GM23338 (cell line): Measurements from ENCODE around the gene MRGPRF. TPM values are rescaled to one million over a fixed set of nuclear protein-coding genes. Genes with fewer than 3 reads are reported as not detected.

ENCODE experiments used
- ATAC-seq: fragments of 200-7000 bp; cut with Tn5 transposase; 3 replicates; pipeline ENCODE4 v1.9.1; 2020
- DNase-seq: peaks from one replicate; pipeline ENCODE4 v3.0.0-alpha.2; 2015; ENCODE audit warnings: low spot score
- H2AFZ ChIP-seq: fragments of 200-600 bp; sonication (generic); 2 replicates; pipeline ENCODE4 v1.8.0; 2016; ENCODE audit warnings: antibody characterized with exemption, mild to moderate bottlenecking, moderate library complexity
- H3F3A ChIP-seq: fragments of 200-600 bp; sonication (generic); replicated peaks from 2 replicates; pipeline ENCODE4 v1.8.0; 2017; ENCODE audit warnings: antibody characterized with exemption, mixed run types, low read depth
- H3K27ac ChIP-seq: fragments of 200-600 bp; sonication (generic); 2 replicates; pipeline ENCODE4 v1.6.1; 2016; ENCODE audit warnings: low read depth
- H3K27me3 ChIP-seq: fragments of 200-600 bp; sonication (generic); 2 replicates; pipeline ENCODE4 v1.8.0; 2016; ENCODE audit warnings: mild to moderate bottlenecking, mixed run types, moderate library complexity; ENCODE audit not compliant: insufficient read depth
- H3K36me3 ChIP-seq: fragments of 200-600 bp; sonication (generic); 2 replicates; pipeline ENCODE4 v1.8.0; 2016; ENCODE audit warnings: mild to moderate bottlenecking; ENCODE audit not compliant: insufficient read depth
- H3K4me1 ChIP-seq: fragments of 200-600 bp; sonication (generic); 2 replicates; pipeline ENCODE4 v1.8.0; 2016; ENCODE audit warnings: mild to moderate bottlenecking, moderate library complexity; ENCODE audit not compliant: insufficient read depth
- H3K4me2 ChIP-seq: fragments of 200-600 bp; sonication (generic); 2 replicates; pipeline ENCODE4 v1.7.1; 2017; ENCODE audit warnings: mixed run types
- H3K4me3 ChIP-seq: fragments of 200-600 bp; sonication (generic); 2 replicates; pipeline ENCODE4 v1.6.1; 2016; ENCODE audit warnings: mixed run types
- H3K79me2 ChIP-seq: fragments of 200-600 bp; sonication (generic); replicated peaks from 2 replicates; pipeline ENCODE4 v1.8.0; 2017; ENCODE audit warnings: mild to moderate bottlenecking; ENCODE audit not compliant: insufficient read depth
- H3K9me2 ChIP-seq: fragments of 200-600 bp; sonication (generic); 2 replicates; pipeline ENCODE4 v1.8.0; 2017; ENCODE audit not compliant: insufficient read depth
- H4K20me1 ChIP-seq: fragments of 200-600 bp; sonication (generic); replicated peaks from 2 replicates; pipeline ENCODE4 v1.8.0; 2017; ENCODE audit warnings: mild to moderate bottlenecking; ENCODE audit not compliant: insufficient read depth
- H3K27ac Mint-ChIP-seq: 2 replicates; pipeline ENCODE4 v1.8.0; 2020; ENCODE audit warnings: inconsistent platforms, mild to moderate bottlenecking, moderate library complexity, mixed read lengths
- H3K27me3 Mint-ChIP-seq: 3 replicates; pipeline ENCODE4 v1.8.0; 2022; ENCODE audit warnings: low read depth, mild to moderate bottlenecking, moderate library complexity, mixed read lengths, inconsistent platforms; ENCODE audit not compliant: insufficient read depth, poor library complexity
- H3K36me3 Mint-ChIP-seq: 3 replicates; pipeline ENCODE4 v1.8.0; 2021; ENCODE audit warnings: low read depth, mild to moderate bottlenecking, inconsistent platforms, moderate library complexity, mixed read lengths
- H3K4me1 Mint-ChIP-seq: 3 replicates; pipeline ENCODE4 v1.8.0; 2020; ENCODE audit warnings: mild to moderate bottlenecking, inconsistent platforms, mixed read lengths
- H3K4me3 Mint-ChIP-seq: 3 replicates; pipeline ENCODE4 v1.8.0; 2021; ENCODE audit warnings: moderate library complexity, mild to moderate bottlenecking, inconsistent platforms, mixed read lengths
- H3K9me3 Mint-ChIP-seq: 3 replicates; pipeline ENCODE4 v1.8.0; 2020; ENCODE audit warnings: moderate library complexity, mild to moderate bottlenecking, inconsistent platforms, mixed read lengths
- CREB1 ChIP-seq: fragments of 250-450 bp; sonication (Bioruptor Pico); IDR thresholded peaks from 2 replicates; pipeline ENCODE4 v1.5.0; 2020; ENCODE audit warnings: low read depth, mild to moderate bottlenecking, moderate library complexity
- EZH2phosphoT487 ChIP-seq: fragments of 200-600 bp; sonication (generic); IDR thresholded peaks from one replicate; pipeline ENCODE4 v1.8.1; 2018; ENCODE audit warnings: antibody characterized with exemption; ENCODE audit not compliant: unreplicated experiment
- JUNB ChIP-seq: IDR thresholded peaks from one replicate; pipeline ENCODE4 v1.6.1; 2016; ENCODE audit warnings: antibody characterized with exemption; ENCODE audit not compliant: unreplicated experiment
- NANOG ChIP-seq: IDR thresholded peaks from 2 replicates; pipeline ENCODE4 v1.6.1; 2016; ENCODE audit warnings: antibody characterized with exemption, borderline replicate concordance
- POLR2AphosphoS5 ChIP-seq: IDR thresholded peaks from 2 replicates; pipeline ENCODE4 v1.6.1; 2016; ENCODE audit warnings: antibody characterized with exemption, low read depth
- ZNF114 ChIP-seq: fragments of 250-450 bp; sonication (Bioruptor Pico); IDR thresholded peaks from 2 replicates; pipeline ENCODE4 v1.5.0; 2020; ENCODE audit warnings: mild to moderate bottlenecking, moderate library complexity
- ZNF331 ChIP-seq: fragments of 250-450 bp; sonication (Bioruptor Pico); IDR thresholded peaks from 2 replicates; pipeline ENCODE4 v1.5.0; 2020; ENCODE audit warnings: low read depth, mild to moderate bottlenecking, moderate library complexity
- polyA plus RNA-seq: library from polyadenylated mRNA; unstranded; fragments of >200 nt; fragmentation: Nextera tagmentation; extraction: Ambion mirVana; gene quantifications from 2 replicates; pipeline ENCODE4 v1.2.1, GENCODE V29; 2016
- total RNA-seq: library from RNA; depleted of rRNA; stranded (reverse); fragments of >200 nt; shearing (Covaris generic); gene quantifications from 2 replicates; pipeline ENCODE4 v1.2.3, GENCODE V29; 2014
- TF ChIP-seq, protein P1 (sequence below): IDR thresholded peaks from 2 replicates; pipeline ENCODE4 v1.6.1; 2016; ENCODE audit warnings: antibody characterized with exemption
- TF ChIP-seq, protein P2 (sequence below): fragments of 250-450 bp; sonication (Bioruptor Pico); IDR thresholded peaks from 2 replicates; pipeline ENCODE4 v1.5.0; 2020; ENCODE audit warnings: mild to moderate bottlenecking, moderate library complexity
- TF ChIP-seq, protein P3 (sequence below): IDR thresholded peaks from one replicate; pipeline ENCODE4 v1.6.1; 2018; ENCODE audit warnings: antibody characterized with exemption; ENCODE audit not compliant: unreplicated experiment
- TF ChIP-seq, protein P4 (sequence below), 2 experiments: fragments of 200-600 bp in 1 of 2; sonication (generic) in 1 of 2; conservative IDR thresholded peaks; 2 replicates each; pipeline versions ENCODE4 v1.5.1 to v1.6.1; 2016 to 2017; ENCODE audit warnings: antibody characterized with exemption in 2 of 2, low read depth in 2 of 2, mild to moderate bottlenecking in 2 of 2, moderate library complexity in 1 of 2

Gene MRGPRF
- total and polyA plus RNA-seq, 2 experiments from 2014 or later, result 3.3 to 9.0 TPM

DNA sequence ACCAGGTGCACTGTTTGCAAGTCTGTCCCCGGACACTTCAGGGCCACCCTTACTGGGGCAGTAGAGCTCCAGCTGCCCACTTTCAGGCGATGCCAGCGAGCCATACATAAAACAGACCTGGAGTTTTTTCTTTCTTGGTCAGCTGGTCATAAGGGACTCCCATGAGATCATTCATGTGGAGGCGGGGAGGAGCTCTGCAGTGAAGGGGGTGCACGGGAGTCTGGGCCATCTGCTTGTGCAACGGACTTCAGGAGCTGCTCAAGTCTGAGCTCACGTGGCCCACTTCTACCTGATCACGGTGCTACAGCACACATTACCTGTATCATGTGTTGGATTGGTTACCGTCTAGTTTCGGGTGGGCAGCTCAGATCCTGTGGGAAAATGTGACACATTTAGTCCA, 9.2 kb upstream of the MRGPRF start:
- no peaks in the 10 kb centered on the region for H3K4me1 Mint-ChIP-seq
- Histone ChIP-seq H3K36me3 (no peaks in the 10 kb centered on the region), H3K79me2 (no peaks in the 10 kb centered on the region), H2AFZ (no peak overlapping the region), H3K9me2 (no peaks in the 10 kb centered on the region), H3K4me1 (no peaks in the 10 kb centered on the region), H3K4me3 (no peak overlapping the region), H3K27me3 (no peaks in the 10 kb centered on the region), H3F3A (no peaks in the 10 kb centered on the region), H3K4me2 (no peak overlapping the region), H4K20me1 (no peaks in the 10 kb centered on the region), H3K27ac (no peak overlapping the region)
- H3K9me3 Mint-ChIP-seq, result no peaks in the 10 kb centered on the region; the same call in 2 of the 3 replicates
- H3K36me3 Mint-ChIP-seq, result no peaks in the 10 kb centered on the region
- DNase-seq, result no peak
- peaks cover 10% of the 10 kb centered on the region for H3K27me3 Mint-ChIP-seq
- TF ChIP-seq POLR2AphosphoS5 (no peak), ZNF331 (no peak), JUNB (no peak), ZNF114 (CRISPR knock-in tag) (no peak), NANOG (no peak), EZH2phosphoT487 (no peak), CREB1 (no peak)
- TF ChIP-seq, protein P1, sequence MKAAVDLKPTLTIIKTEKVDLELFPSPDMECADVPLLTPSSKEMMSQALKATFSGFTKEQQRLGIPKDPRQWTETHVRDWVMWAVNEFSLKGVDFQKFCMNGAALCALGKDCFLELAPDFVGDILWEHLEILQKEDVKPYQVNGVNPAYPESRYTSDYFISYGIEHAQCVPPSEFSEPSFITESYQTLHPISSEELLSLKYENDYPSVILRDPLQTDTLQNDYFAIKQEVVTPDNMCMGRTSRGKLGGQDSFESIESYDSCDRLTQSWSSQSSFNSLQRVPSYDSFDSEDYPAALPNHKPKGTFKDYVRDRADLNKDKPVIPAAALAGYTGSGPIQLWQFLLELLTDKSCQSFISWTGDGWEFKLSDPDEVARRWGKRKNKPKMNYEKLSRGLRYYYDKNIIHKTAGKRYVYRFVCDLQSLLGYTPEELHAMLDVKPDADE, result no peak
- TF ChIP-seq, protein P2, sequence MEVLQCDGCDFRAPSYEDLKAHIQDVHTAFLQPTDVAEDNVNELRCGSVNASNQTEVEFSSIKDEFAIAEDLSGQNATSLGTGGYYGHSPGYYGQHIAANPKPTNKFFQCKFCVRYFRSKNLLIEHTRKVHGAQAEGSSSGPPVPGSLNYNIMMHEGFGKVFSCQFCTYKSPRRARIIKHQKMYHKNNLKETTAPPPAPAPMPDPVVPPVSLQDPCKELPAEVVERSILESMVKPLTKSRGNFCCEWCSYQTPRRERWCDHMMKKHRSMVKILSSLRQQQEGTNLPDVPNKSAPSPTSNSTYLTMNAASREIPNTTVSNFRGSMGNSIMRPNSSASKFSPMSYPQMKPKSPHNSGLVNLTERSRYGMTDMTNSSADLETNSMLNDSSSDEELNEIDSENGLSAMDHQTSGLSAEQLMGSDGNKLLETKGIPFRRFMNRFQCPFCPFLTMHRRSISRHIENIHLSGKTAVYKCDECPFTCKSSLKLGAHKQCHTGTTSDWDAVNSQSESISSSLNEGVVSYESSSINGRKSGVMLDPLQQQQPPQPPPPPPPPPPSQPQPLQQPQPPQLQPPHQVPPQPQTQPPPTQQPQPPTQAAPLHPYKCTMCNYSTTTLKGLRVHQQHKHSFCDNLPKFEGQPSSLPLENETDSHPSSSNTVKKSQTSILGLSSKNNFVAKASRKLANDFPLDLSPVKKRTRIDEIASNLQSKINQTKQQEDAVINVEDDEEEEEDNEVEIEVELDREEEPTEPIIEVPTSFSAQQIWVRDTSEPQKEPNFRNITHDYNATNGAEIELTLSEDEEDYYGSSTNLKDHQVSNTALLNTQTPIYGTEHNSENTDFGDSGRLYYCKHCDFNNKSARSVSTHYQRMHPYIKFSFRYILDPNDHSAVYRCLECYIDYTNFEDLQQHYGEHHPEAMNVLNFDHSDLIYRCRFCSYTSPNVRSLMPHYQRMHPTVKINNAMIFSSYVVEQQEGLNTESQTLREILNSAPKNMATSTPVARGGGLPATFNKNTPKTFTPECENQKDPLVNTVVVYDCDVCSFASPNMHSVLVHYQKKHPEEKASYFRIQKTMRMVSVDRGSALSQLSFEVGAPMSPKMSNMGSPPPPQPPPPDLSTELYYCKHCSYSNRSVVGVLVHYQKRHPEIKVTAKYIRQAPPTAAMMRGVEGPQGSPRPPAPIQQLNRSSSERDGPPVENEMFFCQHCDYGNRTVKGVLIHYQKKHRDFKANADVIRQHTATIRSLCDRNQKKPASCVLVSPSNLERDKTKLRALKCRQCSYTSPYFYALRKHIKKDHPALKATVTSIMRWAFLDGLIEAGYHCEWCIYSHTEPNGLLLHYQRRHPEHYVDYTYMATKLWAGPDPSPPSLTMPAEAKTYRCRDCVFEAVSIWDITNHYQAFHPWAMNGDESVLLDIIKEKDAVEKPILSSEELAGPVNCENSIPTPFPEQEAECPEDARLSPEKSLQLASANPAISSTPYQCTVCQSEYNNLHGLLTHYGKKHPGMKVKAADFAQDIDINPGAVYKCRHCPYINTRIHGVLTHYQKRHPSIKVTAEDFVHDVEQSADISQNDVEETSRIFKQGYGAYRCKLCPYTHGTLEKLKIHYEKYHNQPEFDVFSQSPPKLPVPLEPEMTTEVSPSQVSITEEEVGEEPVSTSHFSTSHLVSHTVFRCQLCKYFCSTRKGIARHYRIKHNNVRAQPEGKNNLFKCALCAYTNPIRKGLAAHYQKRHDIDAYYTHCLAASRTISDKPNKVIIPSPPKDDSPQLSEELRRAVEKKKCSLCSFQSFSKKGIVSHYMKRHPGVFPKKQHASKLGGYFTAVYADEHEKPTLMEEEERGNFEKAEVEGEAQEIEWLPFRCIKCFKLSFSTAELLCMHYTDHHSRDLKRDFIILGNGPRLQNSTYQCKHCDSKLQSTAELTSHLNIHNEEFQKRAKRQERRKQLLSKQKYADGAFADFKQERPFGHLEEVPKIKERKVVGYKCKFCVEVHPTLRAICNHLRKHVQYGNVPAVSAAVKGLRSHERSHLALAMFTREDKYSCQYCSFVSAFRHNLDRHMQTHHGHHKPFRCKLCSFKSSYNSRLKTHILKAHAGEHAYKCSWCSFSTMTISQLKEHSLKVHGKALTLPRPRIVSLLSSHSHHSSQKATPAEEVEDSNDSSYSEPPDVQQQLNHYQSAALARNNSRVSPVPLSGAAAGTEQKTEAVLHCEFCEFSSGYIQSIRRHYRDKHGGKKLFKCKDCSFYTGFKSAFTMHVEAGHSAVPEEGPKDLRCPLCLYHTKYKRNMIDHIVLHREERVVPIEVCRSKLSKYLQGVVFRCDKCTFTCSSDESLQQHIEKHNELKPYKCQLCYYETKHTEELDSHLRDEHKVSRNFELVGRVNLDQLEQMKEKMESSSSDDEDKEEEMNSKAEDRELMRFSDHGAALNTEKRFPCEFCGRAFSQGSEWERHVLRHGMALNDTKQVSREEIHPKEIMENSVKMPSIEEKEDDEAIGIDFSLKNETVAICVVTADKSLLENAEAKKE (CRISPR knock-in tag), result no peak
- TF ChIP-seq, protein P3, sequence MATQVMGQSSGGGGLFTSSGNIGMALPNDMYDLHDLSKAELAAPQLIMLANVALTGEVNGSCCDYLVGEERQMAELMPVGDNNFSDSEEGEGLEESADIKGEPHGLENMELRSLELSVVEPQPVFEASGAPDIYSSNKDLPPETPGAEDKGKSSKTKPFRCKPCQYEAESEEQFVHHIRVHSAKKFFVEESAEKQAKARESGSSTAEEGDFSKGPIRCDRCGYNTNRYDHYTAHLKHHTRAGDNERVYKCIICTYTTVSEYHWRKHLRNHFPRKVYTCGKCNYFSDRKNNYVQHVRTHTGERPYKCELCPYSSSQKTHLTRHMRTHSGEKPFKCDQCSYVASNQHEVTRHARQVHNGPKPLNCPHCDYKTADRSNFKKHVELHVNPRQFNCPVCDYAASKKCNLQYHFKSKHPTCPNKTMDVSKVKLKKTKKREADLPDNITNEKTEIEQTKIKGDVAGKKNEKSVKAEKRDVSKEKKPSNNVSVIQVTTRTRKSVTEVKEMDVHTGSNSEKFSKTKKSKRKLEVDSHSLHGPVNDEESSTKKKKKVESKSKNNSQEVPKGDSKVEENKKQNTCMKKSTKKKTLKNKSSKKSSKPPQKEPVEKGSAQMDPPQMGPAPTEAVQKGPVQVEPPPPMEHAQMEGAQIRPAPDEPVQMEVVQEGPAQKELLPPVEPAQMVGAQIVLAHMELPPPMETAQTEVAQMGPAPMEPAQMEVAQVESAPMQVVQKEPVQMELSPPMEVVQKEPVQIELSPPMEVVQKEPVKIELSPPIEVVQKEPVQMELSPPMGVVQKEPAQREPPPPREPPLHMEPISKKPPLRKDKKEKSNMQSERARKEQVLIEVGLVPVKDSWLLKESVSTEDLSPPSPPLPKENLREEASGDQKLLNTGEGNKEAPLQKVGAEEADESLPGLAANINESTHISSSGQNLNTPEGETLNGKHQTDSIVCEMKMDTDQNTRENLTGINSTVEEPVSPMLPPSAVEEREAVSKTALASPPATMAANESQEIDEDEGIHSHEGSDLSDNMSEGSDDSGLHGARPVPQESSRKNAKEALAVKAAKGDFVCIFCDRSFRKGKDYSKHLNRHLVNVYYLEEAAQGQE, result no peak
- TF ChIP-seq, protein P4, sequence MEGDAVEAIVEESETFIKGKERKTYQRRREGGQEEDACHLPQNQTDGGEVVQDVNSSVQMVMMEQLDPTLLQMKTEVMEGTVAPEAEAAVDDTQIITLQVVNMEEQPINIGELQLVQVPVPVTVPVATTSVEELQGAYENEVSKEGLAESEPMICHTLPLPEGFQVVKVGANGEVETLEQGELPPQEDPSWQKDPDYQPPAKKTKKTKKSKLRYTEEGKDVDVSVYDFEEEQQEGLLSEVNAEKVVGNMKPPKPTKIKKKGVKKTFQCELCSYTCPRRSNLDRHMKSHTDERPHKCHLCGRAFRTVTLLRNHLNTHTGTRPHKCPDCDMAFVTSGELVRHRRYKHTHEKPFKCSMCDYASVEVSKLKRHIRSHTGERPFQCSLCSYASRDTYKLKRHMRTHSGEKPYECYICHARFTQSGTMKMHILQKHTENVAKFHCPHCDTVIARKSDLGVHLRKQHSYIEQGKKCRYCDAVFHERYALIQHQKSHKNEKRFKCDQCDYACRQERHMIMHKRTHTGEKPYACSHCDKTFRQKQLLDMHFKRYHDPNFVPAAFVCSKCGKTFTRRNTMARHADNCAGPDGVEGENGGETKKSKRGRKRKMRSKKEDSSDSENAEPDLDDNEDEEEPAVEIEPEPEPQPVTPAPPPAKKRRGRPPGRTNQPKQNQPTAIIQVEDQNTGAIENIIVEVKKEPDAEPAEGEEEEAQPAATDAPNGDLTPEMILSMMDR (conservative IDR thresholded peaks at IDR 0.05; ENCODE audit: low read depth in 2 of 2), result no peak
- no peak overlapping the region for H3K27ac Mint-ChIP-seq
- H3K4me3 Mint-ChIP-seq, result no peak overlapping the region
- ATAC-seq, result no peak
